Panc1 (cell line): Measurements from ENCODE around the gene CFAP20DC.
"Not testable (repeated sequence)": the region's sequence is repeated elsewhere in the genome, so short reads cannot be mapped to it uniquely, and the experiment has no call there.

ENCODE experiments used
- POLR2AphosphoS5 ChIP-seq: IDR thresholded peaks from 2 replicates; pipeline ENCODE4 v1.6.1; 2012; ENCODE audit warnings: mild to moderate bottlenecking, low read depth, low read length, moderate library complexity
- SIN3A ChIP-seq: IDR thresholded peaks from 2 replicates; pipeline ENCODE4 v1.6.1; 2012; ENCODE audit warnings: low read depth, mild to moderate bottlenecking, low read length, moderate library complexity, borderline replicate concordance; ENCODE audit not compliant: insufficient read depth
- TCF7L2 ChIP-seq: IDR thresholded peaks from 2 replicates; pipeline ENCODE4 v1.6.1; 2011; ENCODE audit warnings: mild to moderate bottlenecking, low read depth, low read length, inconsistent platforms
- TF ChIP-seq, protein P1 (sequence below): fragments of 450-650 bp; IDR thresholded peaks from 2 replicates; pipeline ENCODE4 v1.5.1; 2017; ENCODE audit warnings: mild to moderate bottlenecking
- TF ChIP-seq, protein P2 (sequence below), 2 experiments: IDR thresholded peaks; 2 replicates each; pipeline ENCODE4 v1.6.1; 2011 to 2012; ENCODE audit warnings: low read depth in 2 of 2, control low read depth in 1 of 2, low read length in 1 of 2, mild to moderate bottlenecking in 1 of 2, moderate library complexity in 1 of 2; ENCODE audit not compliant: insufficient read depth in 1 of 2

DNA sequence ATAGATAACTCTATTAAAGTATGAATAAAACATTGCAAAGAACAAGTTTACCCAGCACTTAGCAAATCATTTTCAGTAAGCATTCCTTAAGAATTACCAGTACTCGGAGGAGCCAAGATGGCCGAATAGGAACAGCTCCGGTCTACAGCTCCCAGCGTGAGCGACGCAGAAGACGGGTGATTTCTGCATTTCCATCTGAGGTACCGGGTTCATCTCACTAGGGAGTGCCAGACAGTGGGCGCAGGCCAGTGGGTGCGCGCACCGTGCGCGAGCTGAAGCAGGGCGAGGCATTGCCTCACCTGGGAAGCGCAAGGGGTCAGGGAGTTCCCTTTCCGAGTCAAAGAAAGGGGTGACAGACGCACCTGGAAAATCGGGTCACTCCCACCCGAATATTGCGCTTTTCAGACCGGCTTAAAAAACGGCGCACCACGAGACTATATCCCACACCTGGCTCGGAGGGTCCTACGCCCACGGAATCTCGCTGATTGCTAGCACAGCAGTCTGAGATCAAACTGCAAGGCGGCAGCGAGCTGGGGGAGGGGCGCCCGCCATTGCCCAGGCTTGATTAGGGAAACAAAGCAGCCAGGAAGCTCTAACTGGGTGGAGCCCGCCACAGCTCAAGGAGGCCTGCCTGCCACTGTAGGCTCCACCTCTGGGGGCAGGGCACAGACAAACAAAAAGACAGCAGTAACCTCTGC is 207.6 kb downstream of the CFAP20DC start:
- TF ChIP-seq, protein P1, sequence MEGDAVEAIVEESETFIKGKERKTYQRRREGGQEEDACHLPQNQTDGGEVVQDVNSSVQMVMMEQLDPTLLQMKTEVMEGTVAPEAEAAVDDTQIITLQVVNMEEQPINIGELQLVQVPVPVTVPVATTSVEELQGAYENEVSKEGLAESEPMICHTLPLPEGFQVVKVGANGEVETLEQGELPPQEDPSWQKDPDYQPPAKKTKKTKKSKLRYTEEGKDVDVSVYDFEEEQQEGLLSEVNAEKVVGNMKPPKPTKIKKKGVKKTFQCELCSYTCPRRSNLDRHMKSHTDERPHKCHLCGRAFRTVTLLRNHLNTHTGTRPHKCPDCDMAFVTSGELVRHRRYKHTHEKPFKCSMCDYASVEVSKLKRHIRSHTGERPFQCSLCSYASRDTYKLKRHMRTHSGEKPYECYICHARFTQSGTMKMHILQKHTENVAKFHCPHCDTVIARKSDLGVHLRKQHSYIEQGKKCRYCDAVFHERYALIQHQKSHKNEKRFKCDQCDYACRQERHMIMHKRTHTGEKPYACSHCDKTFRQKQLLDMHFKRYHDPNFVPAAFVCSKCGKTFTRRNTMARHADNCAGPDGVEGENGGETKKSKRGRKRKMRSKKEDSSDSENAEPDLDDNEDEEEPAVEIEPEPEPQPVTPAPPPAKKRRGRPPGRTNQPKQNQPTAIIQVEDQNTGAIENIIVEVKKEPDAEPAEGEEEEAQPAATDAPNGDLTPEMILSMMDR: not testable (repeated sequence)
- TF ChIP-seq, protein P2, sequence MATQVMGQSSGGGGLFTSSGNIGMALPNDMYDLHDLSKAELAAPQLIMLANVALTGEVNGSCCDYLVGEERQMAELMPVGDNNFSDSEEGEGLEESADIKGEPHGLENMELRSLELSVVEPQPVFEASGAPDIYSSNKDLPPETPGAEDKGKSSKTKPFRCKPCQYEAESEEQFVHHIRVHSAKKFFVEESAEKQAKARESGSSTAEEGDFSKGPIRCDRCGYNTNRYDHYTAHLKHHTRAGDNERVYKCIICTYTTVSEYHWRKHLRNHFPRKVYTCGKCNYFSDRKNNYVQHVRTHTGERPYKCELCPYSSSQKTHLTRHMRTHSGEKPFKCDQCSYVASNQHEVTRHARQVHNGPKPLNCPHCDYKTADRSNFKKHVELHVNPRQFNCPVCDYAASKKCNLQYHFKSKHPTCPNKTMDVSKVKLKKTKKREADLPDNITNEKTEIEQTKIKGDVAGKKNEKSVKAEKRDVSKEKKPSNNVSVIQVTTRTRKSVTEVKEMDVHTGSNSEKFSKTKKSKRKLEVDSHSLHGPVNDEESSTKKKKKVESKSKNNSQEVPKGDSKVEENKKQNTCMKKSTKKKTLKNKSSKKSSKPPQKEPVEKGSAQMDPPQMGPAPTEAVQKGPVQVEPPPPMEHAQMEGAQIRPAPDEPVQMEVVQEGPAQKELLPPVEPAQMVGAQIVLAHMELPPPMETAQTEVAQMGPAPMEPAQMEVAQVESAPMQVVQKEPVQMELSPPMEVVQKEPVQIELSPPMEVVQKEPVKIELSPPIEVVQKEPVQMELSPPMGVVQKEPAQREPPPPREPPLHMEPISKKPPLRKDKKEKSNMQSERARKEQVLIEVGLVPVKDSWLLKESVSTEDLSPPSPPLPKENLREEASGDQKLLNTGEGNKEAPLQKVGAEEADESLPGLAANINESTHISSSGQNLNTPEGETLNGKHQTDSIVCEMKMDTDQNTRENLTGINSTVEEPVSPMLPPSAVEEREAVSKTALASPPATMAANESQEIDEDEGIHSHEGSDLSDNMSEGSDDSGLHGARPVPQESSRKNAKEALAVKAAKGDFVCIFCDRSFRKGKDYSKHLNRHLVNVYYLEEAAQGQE (IDR thresholded peaks at IDR 0.05; ENCODE audit: insufficient read depth in 1 of 2, low read depth in 2 of 2, low read length in 1 of 2): not testable (repeated sequence)
- not testable (repeated sequence) for TF ChIP-seq POLR2AphosphoS5, TCF7L2, SIN3A
